GM19193 (cell line): ENCODE data around the gene CHL1.

Experiments
- POLR2A ChIP-seq: IDR thresholded peaks from 4 replicates; pipeline ENCODE4 v1.6.1; 2011; ENCODE audit not compliant: insufficient read depth, insufficient read length; ENCODE audit errors: extremely low read depth

Gene CHL1

DNA sequence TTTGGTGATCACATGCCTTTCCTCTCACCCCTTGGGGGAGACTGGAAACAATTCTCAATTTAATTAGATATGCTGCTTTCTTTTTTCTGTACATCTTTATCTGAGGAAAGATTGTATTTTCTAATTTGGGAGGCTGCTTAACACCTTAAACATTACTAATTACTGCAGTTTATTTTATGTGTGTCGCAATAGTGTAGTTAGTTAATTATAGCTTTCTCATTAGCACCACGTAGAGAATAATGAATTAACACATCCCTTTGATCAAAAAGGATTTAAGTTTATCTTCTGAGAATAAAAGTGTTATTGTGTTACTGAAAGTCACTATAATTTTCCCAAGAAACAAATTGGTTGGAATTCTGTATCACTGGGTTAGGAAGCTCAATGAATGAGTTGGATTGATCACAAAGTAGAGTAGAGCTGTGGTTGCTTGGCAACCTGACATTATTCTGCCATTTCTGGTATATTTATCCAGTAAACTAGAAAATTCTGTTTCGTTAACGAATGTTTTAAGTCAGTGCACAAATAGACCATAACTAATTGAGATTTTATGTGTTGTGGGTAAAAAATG, 4.3 kb downstream of the CHL1 start:
- TF ChIP-seq POLR2A, result no peak

DNA sequence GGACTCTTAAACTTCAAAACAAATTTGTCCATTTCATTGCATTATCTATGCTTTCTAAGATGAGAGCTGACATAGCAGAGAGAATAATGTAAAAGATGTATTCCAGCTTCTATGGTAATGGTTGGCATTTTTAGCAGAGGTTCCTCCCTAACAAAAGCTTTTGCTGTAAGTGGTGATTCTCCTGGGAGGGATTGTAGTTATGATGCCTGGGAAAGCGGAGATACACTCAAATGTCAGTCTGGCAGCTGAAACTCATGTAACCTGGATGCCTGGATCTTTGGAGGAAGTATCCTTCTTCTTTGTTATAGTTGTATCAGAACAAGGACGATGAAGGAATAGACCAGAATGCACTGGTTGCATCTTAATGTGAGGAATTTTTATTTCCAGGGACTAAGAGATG, 7.5 kb downstream of the CHL1 start:
- no peak for TF ChIP-seq POLR2A

DNA sequence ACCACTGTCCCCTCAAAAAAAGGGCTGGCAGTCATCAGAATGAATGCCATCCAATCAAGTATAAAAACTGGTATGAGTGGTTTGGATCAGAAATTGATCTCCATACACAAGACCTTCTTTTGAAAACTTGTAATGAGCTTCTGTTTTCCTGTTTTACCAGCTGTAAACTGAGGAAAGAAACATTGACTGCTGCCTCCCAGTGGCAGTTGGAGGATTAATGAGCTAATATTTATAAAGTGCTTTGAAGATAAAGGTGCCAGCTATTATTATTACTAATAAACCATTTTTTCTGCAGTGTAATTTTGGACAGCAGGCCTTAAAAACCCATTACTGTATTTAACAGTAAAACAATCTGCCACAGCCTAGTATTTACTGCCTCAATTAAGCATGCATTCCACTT, 11.4 kb downstream of the CHL1 start:
- TF ChIP-seq POLR2A, result no peak

DNA sequence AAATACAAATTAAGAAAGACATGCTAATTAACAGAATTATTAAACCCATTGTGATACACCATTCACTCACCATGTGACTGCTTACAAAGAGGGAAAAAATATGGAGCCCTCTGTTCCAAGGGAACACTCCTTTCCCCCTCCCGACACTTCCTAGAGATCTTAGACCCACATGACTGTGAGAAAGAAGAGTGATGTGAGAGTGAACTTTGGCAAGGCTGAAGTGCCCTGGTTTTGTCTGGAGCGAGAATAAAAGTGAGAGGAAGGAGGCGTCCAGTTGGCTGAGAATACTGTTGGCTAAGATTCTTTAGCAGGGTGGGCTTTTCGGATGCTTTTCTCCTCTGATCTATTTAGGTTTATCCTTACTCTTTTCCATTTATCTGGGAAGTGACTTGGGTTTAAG, 14.1 kb downstream of the CHL1 start:
- no peak for TF ChIP-seq POLR2A

DNA sequence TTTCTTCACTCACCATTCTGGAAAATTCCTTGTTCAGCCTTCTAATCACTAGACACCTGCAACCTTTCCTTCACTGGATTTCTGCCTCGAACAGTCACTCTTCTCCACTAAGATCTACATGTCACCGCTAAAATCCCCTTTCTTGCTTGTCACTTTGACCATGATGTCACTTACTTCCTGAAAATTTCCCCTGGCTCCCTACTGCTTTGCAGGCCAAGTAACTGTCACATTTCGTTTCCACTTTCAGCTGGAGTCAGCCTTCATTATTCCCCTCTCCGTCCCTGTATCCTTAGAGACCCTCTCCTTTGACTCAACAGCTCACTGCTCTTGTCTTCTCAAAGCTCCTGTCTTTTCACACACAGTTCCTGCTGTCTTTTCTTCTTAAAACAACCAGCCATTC, 15.9 kb downstream of the CHL1 start:
- no peak for TF ChIP-seq POLR2A

DNA sequence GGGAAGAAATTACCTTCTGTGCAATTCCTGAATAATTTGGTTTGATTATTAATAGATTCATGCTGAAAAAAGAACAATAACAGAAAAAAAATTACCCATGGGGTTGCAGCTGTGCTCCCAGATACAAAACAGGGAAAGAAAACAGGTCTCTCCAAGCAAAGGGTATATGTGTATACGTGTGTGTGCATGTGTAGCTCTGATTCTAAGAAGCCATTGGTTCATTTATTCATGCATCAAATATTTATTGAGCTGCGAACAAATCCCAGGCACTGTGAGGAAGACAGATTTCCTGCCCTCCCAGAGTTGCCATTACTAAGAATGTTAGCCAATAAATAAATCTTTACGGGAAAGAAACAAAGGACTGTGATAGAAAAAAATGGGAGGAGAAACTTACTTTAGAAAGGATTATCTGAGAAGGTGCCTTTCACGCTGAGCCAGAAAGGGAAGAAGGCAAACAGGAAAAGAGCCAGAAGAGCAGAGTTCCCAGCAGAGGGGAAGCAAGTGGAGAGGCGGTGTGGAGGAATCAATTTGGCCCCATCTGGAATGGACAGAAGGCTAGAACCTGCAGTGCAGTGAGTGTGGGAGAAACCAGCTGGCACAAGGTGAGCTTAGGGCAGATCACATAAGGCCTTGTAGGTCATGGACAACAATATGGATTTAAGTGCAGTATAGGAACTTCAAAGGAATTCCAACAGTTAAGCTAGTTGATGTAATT, 20.7 kb downstream of the CHL1 start:
- no peak for TF ChIP-seq POLR2A

DNA sequence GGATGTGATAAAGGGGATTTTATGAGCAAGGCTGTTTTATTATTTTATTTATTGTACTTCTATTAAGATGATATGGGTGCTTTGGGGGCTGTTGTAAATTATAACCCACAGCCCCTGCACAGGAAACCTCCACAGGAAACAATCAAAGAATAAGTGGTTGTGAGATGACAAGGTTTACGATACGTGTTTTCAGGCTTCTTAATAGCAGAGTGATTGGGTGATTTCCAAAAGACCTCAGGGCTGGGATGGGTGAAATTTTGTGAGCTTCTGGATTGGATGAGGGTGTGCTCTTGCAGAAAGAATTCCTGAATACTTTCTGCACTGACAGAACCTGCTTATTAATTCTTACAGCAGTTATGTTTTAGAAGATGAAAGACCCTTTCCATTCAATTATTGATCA, 21.4 kb downstream of the CHL1 start:
- no peak for TF ChIP-seq POLR2A

DNA sequence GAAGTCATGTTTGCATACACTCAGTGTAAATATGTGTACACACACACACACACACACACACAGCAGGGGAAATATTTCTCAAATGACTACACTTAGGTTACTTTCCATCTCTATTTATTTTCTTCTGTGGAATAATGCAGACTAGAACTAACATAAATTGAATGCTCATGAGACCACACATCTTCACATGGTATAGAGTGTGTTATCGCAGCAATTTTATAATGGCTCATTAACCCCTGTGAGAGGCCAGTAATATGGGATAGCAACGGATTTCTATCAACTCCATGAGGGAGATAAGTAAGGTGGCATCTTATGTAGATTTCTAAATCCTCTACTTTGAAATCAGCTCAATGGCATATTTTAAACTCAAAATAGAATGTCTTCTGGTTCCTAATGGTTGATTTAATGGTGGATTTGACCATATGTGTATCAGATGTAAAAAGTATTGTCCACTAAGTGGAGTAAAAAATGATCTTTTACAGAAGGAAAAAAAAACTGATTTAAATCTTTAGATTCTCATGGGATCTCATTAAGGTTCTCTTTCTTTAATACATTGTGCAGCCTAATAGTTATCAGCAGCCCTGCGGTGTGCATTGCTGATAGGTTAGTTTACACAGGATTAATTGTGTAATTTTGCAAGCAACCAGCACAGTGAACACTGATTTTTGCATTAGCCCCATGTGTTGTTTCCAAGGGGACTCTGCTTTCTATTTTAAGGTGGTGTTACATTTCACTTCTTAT, 32.0 kb downstream of the CHL1 start:
- no peak for TF ChIP-seq POLR2A

DNA sequence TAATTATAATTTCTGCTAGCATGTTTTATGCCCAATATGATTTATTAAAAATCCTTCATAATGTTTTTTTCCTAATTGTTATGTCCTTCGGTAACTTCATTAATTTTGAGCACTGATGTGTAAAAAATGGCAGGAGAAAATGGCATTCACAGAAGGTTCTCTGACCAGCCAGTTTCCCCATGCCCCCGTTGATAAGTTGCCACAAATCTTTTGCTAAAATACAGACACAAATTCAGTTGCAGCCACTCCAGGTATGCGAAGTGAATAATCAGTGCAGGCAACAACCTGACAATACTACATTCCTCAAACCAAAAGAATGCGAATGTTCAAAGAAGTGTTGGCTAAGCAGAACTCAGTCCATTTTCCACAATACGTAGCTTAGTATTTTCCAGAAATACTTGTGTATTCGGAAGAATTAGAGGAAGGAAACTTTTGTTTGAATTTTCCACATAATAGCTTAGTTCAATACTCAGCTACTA, 32.7 kb downstream of the CHL1 start:
- no peak for TF ChIP-seq POLR2A

DNA sequence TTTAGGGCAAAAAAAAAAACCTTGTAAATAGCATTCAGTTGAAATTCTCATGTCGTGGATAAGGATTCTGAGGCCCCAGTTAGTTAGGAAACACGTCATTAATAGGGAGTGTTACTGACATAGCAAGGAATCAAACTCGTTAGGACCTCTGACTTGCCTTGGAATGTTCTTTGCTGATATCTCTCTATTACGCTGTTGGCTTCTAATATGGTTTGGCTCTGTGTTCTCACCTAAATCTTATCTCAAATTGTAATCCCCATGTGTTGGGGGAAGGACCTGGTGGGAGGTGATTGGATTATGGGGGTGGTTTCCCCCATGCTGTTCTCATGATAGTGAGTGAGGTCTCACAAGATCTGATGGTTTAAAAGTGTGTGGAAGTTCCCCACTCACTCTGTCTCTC, 40.3 kb downstream of the CHL1 start:
- TF ChIP-seq POLR2A, result no peak

DNA sequence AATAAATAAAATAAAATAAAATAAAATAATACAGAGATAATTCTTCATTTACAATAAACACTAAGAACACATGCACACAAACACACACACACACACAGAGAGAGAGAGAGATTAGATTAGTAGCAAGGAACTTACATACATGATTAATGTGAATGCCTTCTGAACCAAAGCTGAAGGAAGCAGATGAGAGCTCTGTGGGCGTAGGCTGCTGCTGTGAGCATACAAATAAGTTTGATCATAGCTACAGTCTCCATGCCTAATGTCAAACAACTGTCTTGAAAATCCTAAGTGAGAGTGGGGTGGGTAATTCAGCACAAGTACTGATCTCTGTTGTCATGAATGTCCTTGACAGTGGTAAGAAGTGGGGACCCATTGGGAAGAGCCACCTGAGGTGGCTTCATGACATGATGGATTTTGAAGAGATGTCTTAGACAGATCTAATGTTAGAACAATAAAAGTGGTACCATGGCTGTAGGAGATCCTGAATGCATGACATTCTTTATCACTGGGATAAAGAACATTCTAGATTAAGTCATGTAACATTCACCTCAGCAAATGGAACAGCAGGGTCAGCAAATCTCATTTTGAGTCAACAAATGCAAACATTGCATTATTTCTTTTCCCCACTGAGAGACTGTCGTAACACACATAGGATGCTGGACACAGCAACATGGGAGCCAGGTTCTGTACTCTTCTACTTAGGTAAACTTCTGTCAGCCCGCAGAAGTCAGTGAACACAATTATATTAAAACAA, 46.2 kb downstream of the CHL1 start:
- TF ChIP-seq POLR2A, result no peak

DNA sequence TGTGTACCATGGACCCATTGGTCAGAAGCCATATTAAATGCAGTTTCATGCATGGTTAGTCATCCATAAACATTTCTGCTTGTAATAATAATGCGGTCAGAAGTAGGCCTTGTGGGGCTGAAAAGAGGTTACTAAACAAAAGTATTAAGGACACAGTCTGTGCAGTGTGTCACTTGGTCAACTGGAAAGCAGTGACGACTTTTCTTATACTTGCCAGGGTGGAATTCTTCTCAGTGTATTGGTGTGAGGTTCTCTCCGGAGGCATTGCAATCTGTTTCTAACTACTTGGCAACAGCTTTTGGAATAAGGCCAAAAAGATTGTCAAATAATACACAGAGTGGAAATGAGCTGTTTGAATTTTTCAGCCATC, 46.8 kb downstream of the CHL1 start:
- no peak for TF ChIP-seq POLR2A

DNA sequence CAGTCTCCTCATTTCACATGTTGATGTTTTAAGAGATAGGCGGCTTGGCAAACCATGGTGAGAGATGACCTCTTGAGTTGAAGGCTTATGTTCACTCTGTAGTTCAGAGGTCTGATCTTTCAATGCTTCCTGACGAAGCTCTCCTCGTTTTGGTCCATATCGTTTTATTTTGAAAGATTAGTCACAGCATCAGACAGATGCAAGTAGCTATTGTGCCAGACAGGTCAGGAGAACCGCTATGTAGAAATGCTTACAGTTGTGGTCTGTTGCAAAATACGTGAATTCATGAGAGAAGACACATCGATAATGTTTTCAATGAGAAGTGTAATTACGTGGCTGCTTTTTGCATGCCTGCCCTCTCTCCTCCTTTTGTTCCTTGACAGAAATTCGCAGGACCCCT, 47.5 kb downstream of the CHL1 start:
- no peak for TF ChIP-seq POLR2A

DNA sequence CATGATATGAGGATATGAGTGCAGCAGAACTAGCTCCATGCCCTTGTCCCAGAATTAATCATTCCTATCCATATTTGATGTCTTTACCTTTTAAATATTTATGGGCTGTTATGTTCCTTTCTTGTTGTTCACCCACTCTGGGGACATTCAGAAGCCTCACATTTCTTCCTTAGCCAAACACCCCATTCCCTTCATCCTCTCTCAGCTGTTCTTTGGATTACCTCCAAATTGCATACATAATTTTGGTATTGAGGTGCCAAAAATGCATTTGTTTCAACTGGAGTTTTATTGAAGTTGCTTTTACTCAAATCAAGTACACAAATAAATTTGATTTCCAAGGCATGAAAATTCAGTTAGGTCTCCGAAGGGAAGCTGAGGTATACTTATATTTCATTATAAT, 51.4 kb downstream of the CHL1 start:
- TF ChIP-seq POLR2A, result no peak

DNA sequence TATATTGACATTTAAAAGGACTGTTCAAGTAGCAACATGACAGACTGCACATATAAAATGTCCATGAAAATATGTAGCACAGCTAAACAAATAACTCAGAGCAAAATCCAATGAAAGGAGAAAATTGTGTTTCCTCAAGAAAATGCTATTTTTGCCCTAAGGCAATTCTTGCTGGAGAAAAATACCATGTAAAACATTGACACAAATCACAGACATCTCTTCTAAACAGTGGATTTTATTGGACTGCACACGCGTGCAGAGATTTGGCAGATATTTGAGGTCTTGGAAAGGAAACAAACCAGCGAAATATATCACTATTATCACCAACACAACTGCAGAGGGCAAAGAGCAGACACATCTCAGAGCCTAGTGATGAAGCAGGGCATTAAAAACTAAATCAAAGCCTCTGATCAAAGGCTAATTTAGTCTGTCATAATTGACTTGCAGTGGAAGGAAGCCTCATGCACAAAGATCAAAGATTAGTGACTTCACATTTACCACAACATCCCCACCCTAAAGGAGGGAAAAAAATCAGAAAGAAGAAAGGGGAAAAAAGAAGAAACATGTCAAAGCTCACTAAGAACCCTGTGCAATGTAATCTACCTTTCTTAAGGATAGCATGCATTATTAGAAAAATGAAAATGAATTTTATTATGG, 52.4 kb downstream of the CHL1 start:
- no peak for TF ChIP-seq POLR2A

DNA sequence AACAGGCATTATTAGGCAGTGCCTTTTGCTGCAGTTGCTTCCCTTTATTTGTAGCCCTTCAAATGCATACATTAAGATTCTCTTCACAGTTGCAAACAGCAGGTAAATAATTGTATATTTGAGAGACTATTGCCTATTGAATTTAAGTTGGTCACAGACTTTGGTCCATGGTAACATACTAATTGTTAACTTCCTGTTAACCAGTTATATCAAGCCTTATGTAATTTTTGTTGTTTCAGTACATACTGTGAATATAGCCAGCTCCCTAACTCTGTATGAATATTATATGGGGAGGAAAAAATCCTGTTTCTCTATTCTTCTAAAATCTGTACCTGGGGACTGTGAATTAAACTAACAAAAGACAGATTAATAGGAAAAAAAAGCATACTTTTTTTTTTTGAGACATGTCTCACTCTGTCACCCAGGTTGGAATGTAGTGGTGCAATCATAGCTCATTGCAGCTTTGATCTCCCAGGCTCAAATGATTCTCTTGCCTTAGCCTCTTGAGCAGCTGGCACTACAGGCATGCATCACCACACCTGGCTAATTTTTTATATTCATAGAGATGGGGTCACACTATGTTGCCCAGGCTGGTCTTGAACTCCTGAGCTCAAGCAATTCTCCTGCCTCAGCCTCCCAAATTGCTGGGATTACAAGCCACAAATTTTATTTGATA, 53.2 kb downstream of the CHL1 start:
- TF ChIP-seq POLR2A, result no peak
